GM19397 (cell line): Measurements from ENCODE around the gene SDCBP2.
"Not testable (repeated sequence)": the region's sequence is repeated elsewhere in the genome, so short reads cannot be mapped to it uniquely, and the experiment has no call there.

ENCODE experiments used
- ATAC-seq: cut with Tn5 transposase; IDR thresholded peaks from one replicate; pipeline ENCODE4 v1.9.1; 2021; ENCODE audit warnings: mild to moderate bottlenecking, moderate library complexity; ENCODE audit not compliant: unreplicated experiment

SDCBP2 gene

DNA sequence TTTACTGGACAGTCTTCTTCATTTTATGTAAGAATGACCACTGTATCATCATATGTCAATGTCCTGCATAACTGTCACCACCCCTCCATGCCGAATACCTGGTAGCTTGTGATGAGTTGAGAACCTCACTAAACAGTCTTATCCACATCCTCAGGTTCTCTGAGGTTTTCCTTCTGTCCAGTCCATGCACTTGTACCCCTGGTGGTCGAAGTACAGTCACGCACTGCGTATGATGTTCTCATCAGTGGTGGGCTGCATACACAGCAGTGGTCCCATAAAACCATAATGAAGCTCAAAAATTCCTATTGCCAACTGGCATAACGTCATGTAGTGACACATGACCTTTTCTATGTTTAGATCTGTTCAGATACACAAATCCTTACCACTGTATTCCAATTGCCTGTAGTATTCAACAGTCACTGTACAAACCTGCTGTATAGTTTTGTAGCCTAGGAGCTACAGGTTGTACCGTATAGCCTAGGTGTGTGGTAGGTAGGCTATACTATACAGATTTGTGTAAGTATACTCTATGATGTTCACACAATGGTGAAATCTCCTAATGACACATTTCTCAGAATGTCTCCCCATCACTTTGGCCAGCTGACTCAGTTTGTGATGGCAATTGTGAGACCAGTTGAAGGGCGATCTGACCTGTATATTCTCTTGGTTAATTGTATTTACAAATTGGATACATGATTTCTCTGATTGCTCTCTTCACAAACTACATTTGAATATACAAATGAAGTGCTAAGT is 31.3 kb upstream of the SDCBP2 start:
- no peak for ATAC-seq

GRCh38 chr20:1357921-1358671 is 29.2 kb upstream of the SDCBP2 start:
- ATAC-seq = no peak

DNA sequence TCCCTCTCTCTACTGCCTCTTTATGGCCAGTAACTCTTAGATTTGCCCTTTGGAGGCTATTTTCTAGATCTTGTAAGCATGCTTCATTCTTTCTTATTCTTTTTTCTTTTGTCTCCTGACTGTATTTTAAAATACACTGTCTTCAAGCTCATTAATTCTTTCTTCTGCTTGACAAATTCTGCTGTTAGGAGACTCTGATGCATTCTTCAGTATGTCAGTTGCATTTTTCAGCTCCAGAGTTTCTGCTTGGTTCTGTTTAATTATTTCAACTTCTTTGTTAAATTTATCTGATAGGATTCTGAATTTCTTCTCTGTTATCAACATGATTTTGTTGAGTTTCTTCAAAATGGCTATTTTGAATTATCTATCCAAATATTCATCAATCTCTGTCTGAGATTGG is 25.0 kb upstream of the SDCBP2 start:
- ATAC-seq = no peak

DNA sequence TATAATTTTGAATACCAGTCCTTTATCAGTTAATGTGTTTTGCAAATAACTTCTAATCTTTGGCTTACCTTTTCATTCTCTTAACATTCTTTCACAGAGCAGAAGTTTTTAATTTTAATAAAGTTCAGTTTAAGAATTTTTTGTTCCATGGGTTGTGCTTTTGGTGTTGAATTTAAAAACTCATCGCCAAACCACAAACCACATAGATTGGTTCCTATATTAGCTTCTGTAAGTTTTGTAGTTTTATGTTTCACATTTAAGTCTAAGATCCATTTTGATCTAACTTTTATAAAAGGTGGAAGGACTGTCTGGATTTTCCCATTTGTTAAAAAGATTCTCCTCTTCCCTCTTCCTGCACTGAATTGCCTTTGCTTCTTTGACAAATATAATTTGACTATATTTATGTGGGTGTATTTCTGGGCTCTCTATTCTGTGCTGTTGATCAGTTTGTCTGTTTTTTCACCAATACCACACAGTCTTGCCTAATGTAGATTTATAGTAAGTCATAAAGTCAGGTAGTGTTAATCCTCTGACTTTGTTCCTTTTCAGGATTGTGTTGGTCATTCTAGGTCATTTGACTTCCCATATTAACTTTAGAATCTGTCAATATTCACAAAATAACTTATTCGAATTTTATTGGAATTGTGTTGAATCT is 17.5 kb upstream of the SDCBP2 start:
- ATAC-seq = no peak

DNA sequence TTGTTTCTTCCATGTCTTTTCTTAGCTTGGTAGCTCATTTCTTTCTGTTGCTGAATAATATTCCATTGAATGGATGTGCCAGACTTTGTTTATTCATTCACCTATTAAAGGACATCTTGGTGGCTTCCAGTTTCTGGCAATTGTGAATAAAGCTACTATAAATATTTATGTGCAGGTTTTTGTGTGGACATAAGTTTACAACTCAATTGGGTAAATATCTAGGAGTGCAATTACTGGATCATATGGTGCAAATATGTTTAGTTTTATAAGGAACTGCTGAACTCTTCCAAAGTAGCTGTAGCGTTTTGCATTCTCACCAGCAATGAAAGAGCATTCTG is 16.8 kb upstream of the SDCBP2 start:
- ATAC-seq = no peak

GRCh38 chr20:1345030-1345755 is 16.3 kb upstream of the SDCBP2 start:
- no peak for ATAC-seq

DNA sequence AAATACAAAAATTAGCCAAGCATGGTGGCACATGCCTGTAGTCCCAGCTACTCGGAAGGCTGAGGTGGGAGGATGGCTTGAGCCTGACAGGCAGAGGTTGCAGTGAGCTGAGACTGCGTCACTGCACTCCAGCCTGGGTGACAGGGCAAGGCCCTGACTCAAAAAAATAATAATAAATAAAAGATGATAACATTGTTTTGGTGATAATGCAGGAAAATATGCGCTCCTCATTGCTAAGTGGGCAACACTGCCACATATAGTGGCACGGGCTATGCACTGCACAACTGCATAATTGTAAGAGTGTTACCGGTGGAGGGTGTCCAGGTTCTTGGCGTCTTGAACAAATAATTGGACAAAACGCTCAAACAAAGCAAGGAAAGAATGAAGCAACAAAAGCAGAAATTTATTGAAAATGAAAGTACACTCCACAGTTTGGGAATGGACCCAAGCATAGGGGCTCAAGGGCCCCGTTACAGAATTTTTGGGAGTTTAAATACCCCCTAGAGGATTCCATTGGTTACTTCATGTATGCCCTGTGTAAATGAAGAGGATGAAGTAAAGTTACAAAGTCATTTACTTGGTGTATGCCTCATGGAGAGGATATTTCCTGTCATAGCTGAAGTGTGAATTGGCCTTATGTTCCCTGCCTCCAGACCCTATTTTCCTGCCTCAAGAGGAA is 14.6 kb upstream of the SDCBP2 start:
- not testable (repeated sequence) for ATAC-seq

DNA sequence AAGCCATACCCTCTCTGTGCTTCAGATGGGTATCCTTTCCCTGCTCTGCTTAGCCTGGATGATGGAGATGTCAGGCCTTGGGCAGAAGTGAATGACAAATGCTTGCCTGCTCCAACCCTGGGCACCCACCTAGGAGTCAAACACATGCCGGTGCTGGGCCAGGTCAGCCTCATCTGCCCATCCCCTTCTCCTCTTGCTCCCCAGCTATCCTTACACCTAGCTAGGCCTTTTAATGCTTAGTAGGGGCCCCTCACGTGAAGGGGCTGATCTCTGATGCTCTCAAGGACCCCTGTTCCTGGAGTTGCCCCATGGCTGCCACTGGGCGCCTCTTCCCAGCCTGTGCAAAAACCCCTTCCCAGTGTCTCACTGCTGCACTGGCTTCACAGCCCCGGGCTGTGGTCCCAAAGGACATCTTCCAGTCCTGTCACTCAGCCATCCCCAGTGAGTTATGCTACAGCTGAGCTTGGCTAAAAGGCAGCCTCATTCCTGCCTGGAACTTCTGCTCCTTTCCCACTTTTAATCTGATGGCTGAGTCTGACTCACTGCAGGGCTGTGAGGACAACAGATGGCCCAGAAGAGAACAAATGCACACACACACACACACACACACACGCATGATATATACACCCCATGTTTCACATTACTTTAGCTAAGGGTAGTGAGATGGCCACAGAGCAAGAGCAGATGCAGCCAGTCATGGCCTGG is 12.8 kb upstream of the SDCBP2 start:
- no peak for ATAC-seq

DNA sequence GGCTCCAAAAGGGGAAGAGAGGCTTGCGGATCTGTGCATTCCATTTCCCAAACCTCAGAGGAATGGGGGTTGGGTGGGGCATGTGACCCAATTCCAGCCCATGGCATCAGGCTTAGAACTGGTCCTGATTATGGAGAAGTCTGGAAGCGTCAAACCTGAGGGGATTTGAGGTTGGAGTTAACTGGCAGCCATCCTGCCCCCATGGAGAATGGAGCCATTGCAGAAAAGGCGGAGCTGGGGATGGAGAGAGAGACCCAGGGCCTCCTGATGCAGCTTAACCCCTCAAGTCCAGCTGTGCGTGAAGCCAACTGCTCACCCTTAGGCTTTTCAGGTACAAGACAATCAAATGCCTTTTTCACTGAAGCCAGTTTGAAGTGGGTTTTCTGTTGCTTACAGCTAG is 9.9 kb upstream of the SDCBP2 start:
- ATAC-seq = no peak

DNA sequence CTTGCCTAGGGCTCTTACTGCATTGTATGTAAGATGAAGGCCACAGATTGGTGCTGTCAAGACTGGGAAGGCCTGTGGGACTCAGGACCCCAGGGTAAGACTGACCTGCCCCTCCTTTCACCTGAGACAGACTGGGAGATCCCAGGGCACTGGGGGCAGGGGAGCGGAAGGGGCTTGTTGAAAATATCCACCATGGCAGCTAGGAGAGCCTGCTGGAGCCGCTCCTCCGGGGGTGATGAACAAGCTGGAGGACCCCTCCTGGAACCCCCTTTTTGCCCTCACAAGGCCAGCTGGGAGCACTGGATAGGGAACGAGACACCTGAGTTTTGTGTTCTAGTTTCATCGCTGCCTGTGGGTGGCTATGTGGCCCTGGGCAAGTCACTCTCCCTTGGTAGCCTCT is 9.2 kb upstream of the SDCBP2 start:
- no peak for ATAC-seq

DNA sequence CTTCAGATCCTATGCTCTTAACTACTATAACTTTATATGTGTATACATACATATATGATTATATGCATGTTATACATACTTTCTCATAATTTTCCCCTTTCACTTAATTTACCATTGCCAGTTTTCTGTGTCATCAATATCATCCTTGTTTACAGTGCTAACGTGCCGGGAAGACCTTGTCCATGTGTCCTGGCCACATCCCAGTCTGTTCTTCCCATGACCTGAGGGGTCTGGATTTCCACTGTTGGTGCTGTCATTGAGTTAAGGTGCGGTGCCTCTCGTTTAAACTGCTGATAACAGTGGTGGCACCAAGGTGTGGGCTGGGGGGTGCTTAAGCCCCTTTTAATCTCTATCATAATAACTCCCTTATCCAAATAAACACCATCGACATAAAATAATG is 8.5 kb upstream of the SDCBP2 start:
- no peak for ATAC-seq

DNA sequence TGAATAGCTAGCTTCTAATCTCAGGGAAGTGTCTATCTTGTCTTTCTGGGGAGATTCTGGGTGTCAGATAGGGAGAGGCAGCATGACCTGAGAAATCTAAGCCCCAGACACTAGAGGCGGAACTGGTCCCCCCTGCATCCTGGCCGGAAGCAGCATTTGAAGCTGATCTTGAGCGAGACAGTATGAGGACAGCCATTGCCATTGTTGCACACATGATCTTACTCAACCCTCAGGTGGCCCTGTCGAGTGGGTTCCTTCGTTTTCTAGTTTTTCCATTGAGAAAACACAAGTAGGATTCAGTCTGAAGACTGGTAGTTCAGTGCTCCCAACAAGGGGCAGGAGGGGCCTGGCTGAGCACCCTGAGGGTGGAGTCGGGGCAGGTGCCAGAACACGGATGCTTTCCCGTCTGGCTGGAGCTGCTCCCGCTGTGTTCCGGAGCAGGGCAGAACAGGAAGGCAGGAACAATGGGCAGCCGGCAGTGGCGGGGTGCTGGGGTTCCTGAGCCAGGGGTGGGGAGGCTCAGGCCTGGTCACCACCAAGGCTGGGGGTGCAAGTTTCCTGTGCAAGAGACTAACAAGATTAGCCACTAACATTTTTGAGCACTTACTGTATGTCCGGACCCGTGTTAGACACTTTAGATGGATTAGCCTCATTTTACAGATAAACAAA is 7.9 kb upstream of the SDCBP2 start:
- ATAC-seq = no peak

DNA sequence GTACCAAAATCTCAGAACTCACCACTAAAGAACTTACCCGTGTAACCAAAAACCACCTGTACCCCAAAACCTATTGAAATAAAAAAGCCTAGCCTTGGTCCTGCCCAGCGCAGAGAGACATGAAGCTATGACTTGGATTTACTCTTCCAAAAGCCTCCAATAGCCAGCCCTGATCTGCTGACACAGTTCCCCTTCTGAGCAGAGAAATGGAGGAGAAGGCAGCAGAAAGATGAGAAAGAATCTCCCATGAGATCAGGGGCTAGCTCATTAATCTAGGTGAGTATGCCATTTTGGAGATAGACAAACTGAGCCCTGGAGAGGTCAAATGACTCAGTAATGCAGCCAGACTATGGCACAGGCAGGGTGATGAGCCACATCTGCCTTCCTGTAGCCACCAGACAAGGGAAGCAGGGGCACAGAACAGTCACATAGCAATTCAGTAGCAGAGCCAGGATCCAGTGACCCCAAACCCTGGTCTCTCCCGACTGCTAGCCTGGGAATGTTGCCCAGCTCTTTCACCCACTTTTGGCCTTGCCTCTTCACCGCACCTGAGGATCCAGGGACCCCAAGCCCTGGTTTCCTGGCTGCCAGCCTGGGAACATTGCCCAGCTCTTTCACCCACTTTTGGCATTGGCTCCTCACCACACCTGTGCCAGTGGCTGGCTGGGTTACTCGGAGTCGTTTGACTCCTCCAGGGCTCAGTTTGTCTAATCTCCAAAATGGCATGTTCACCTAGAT is 7.2 kb upstream of the SDCBP2 start:
- no peak for ATAC-seq

DNA sequence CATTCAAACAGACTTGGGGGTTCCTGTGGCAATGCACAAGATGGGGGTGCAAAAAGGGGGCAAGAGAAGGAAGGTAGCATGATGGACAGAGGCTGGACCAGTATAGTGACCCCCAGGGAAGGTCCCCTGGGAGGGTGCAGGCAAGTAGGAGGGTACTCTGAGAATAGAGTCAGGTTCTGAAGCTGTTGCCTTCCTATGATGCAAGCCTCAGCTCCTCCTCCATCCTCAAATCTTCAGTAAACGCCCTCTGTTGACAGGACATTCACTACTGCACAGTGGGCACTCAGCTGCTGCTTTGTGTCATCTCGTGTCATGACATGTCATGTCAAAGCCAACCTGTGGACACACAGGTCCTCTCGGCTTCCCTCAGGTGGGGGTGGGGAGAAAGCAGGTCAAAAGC is 5.8 kb upstream of the SDCBP2 start:
- no peak for ATAC-seq

- ATAC-seq = no peak
These were observed 5.4 kb upstream of the SDCBP2 start for GRCh38 chr20:1334370-1334731.

DNA sequence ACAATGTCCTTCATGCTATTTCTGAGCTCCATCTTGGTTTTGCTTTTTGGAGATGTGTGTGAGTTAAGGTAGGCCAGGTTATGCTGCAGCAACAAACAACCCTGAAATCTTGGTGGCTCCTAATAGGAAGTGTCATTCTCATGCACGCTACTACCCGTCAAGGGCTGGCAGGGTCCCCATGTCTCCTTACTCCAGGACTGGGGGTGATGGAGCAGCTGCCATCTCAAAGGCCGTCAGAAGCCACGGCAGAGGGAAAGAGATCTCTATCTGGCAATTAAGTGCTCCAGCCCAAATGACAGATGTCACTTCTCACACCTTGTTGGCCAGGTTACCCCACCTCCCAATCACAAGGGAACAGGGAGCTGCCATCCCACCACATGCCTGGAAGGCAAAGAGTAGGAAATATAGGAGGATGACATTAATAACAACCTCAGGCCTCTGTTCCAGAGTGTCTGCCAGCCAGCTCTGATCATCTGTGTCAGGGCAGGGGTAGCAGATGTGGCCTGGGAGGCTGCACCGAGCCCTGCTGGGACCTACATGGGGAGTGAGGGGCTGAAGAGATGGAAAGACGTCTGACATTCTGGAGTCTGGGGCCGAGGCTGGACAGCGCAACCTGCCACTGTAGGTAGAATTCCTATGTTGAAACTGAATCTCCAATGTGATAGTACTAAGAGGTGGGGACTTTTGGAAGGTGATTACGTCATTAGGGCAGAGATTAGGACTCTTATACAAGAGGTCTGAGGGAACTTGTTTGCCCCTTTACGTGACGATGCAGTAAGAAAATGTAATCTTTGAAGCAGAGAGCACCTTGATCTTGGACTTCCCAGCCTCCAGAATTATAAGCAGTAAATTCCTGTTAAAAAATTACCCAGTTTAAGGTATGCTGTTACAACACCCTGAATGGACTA is 4.8 kb upstream of the SDCBP2 start:
- ATAC-seq = no peak

GRCh38 chr20:1332749-1333300 is 3.9 kb upstream of the SDCBP2 start:
- no peak for ATAC-seq
